Activated naive CD8-positive, alpha-beta T cell treated with anti-CD3 and anti-CD28 coated beads, Interleukin-2, amount 50 U/mL, for 16 hours (primary cell): Measurements from ENCODE around the gene FAM180B.
"Not testable (repeated sequence)": the region's sequence is repeated elsewhere in the genome, so short reads cannot be mapped to it uniquely, and the experiment has no call there.

Experiments used
- DNase-seq: peaks from one replicate; pipeline ENCODE4 v3.0.0-alpha.2; 2020; ENCODE audit warnings: low read depth, low spot score

Gene FAM180B, protein sequence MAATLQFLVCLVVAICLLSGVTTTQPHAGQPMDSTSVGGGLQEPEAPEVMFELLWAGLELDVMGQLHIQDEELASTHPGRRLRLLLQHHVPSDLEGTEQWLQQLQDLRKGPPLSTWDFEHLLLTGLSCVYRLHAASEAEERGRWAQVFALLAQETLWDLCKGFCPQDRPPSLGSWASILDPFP

DNA sequence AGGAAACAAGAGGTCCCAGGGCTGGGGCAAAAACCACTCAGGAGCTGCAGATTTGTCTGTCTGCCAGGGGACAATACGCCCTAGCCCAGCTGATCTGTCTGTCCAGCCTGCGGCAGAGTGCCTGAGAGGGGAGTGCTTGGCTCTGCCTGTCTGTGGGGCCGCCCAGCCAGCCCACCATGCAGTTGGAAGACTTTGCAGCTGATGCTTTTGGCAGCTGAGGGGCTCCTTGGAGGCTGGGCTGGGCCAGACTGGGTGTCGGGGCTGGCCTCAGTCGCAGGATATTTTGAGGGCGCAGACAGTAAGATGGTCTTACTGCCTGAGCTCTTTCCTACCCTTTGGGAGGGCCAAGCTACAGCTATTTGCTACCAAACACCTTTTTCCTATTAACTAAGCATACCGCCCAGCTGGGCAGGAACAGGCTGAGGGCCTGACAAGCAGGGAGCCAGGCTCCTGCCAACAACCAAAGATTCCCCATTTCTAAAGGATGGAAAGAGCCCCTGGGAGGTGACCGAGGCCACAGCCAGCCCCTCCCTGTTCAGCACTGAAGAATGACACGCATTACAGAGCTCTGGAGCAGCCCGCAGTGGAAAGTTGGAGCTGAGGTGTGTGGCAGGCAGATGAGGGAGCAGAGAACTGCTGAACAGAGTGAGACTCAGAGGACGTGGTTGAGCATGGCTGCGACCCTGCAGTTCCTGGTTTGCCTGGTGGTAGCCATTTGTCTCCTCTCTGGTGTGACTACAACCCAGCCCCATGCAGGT lies at the start of gene FAM180B:
Gene FAM180B (plus strand): TSS at position 581 of the 758 bp plus-strand sequence. CDS start 91 bp downstream, at position 672.
- no peak for DNase-seq

DNA sequence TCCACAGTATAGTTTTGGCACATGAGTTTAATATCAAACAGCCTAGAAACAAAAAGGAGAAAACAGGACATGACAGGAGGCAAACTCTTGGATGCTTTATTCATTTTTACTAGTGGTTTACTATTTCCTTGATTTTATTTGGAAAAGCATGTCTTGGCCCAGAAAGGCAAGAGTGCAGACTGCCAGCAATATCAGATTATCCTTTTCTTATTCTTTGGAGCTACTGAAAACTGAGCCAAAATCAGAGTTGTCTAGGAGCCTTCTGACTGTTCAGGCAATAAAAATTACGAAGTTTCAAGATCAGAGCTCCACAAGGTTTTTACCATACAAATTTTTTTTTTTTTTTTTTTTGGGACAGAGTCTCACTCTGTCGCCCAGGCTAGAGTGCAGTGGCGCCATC lies 49.6 kb upstream of the FAM180B start:
- DNase-seq = no peak

DNA sequence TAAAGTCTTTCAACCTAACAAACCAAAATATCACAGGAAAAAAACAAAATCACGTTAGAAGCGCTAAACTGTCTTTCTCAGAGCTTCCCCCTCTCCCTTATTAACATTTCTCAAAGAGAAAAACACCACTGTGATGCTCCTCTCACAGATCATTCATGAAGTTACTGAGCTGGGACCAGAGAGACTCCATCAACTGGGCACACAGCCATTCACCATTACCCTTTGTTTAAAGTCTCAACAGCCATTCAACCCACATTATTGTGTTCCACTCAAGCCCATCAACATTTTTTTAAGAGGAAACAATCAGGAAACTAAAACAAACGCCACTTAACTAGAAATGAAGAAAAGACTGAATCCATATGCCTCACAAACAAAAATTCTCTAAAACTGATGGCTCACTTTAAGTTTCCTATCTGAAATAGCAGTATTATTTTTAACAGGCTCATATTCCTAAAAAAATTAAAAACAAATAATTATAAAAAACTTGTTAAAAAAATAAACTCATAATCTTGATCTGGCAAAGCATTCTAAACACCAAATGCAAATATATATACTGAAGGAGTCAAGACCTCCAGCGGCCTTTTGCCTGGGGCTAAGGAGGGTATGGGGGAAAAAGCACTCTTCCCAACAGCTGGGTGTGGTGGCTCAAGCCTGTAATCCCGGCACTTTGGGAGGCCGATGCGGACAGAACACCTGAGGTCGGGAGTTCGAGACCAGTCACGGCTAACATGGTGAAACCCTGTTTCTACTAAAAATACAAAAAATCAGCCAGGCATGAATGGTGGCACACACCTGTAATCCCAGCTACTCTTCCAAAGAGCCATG lies 47.5 kb upstream of the FAM180B start:
- no peak for DNase-seq

DNA sequence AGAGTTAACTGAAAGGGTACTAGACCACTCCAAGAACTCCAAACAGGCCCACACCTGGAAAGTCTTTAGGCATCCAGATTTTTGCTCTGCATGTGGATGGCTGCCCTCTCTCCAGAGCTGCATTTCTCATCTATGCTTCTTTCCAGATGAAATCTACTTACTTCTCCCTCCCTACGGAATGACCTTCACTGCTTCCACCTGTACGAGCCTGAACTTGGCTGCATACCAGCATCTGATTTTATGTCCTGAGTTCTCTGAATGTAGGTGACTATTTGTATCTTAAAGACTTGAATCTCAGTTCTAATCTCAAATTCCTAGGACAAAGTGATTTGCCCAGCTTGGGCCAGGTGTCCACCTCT lies 46.8 kb upstream of the FAM180B start:
- DNase-seq = no peak

DNA sequence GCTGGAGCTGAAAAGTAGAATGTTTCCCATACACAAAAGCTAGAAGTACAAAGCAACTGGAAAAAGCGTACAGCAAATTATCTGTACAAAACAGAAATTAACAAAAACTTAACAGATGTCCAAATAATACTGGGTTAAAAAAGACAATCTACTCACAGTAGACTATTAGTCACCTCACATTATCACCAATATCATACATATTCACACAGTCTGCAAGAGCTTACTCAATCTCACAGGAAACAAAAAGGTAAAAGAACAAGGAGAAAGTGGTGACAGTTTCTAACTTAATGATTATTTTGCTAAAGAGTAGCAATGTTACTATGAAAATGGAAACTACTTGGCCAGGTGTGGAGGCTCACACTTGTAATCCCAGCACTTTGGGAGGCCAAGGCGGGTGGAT lies 45.4 kb upstream of the FAM180B start:
- DNase-seq = no peak

DNA sequence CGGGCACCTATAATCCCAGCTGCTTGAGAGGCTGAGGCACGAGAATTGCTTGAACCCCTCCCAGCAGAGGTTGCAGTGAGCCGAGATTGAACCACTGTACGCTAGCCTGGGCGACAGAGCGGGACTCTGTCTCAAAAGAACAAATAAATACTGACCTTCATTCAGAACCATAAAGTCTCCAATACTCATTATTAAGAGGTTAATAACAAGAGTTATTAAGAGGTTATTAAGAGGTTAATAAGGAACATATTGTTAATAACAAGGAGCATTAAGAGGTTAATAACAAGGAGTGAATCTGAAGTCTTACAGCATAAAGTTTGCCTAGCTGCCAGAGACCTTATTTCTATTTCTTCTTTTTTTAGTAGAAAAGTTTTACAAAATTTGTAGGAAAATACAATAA lies 41.2 kb upstream of the FAM180B start:
- DNase-seq = no peak

DNA sequence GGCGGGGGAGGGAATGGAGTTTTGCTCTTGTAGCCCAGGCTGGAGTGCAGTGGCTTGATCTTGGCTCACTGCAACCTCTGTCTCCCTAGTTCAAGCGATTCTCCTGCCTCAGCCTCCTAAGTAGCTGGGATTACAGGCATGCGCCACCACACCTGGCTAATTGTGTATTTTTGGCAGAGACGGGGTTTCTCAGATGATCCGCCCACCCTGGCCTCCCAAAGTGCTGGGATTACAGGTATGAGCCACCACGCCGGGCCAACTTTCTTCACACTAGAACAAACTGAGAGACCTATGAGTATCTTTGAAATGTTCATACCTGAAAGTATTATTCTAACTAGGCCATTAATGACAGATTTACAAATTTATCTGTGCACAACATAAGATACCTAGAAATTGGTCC lies 40.2 kb upstream of the FAM180B start:
- DNase-seq = not testable (repeated sequence)

DNA sequence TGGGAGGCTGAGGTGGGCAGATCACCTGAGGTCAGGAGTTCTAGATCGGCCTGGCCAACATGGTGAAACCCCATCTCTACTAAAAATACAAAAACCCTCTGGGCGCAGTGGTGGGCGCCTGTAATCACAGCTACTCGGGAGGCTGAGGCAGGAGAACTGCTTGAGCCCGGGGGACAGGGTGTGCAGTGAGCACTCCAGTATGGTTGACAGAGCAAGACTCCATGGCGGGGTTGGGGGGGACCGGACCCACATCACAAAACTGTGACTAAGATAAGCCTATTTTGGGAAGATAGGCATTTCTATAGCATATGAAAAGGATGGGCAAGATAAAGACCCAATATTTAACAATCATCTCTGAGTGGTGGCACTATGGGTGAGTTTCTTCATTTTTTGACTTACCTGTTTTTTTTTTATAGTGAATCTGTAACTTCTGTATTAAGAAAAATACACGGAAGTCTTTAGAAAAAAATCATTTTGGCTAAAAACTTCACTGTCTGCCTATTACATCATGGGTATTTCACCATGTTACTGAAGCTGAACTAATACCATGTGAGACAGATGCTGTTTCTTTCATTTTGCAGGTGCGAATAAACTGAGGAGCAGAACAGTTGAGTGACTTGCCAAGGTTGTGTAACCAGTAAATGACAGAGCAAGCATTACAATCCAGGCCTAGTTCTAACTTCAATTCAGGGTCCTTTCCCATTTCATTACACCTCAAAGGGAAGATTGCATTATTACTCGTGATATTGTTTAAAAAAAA lies 36.0 kb upstream of the FAM180B start:
- DNase-seq = no peak

DNA sequence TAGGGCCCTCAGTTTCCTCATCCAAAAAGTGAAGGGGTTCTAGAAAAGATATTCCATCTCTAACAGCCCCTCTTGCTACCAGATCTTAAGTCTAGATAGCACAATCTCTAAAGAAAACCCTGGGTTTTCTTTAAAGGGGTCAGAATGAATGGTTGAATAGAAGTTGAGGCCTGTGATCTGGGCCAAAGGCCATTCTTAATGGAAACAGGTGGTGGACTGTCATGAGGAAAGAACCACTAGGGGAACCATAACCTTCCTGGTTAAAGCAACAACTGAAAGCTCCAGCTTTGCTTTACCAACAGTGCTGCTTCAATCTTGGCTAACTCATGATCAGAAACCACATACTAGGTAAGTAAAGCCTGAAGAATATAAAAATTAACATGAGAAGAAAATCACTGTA lies 35.4 kb upstream of the FAM180B start:
- DNase-seq = no peak

DNA sequence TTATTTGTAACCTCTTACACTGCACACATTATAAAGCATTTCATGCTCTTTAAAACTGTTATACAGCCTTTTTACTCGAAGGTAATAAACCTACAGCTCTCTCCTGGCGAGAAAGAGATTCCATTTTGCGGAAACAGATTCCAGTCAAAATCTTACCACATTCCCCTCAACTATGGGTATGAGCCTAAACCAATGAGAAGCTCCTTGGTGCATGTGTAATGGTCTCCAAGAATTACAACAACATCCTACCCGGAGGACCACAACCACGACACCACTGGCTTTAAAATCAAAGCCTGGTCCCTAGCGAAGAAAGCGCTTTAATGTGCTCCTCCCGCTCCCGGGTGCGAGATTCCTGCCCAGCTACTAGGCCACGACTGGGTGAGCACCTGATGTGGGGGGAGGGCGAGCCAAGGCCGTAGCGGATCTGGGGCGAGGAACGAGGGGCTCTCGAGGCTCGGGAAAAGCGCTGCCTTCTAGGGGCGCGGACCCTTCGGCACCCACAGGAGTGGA lies 34.4 kb upstream of the FAM180B start:
- DNase-seq = no peak

DNA sequence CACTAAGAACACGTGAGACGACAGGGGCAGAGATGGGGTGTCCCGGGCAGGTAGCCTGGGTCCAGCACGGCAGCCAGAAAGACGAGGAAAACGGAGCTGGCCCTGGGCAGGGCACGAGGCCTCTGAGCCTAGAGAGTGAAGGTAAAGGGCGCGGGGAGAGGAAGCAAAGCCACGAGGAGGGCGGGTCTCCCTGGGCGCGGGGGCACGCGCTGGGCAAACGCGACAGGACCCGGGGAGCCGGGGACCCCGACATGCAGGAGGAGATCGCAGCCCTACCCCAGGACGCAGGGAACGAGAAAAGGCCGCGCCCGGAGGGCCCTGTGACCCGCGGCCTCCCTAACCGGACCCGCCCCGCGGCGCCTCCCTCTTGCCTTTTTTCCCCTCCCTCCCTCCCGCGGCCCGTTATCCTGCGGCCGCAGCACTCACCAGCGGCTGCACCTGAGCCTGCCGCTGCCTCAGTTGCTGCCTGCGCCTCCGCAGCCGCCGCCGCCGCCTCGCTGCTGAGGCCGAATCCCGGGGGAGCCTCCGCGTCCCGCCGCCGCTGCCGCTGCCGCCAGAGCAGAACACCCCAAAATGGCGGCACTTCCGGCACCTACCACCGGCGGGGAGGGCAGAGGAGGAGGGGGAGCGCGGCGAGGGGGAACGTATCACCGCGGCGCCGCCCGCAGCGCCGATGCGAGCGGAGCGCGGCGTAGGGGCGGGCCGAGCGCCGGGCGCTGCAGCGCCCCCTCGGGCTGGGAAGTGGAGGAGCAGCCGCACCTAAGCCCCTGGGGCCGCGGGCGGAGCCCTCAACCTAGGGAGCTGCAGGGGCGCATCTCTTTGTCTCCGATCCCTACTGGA lies 33.7 kb upstream of the FAM180B start, which contains the start of gene CELF1:
Gene CELF1 (minus strand): TSS at position 567 of the 840 bp plus-strand sequence. CDS start 53,609 bp downstream, outside the sequence.
- DNase-seq = peak; percentile 87

DNA sequence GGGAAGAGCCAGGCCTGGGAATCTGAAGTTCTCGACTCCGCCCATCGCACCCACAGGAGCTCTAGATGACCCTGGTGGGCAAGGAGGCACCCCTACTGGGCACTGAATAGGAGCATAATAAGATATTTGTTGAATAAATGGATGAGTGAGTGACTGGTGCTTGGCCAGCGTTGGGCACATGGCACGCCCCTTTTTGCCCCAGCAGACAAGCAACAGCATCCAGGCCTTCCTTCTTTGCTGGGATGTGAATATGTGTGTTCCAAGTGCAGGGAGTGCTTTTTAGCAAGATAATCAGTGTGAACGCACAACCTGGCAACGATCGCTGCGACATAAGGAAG lies 33.1 kb upstream of the FAM180B start:
- no peak for DNase-seq

DNA sequence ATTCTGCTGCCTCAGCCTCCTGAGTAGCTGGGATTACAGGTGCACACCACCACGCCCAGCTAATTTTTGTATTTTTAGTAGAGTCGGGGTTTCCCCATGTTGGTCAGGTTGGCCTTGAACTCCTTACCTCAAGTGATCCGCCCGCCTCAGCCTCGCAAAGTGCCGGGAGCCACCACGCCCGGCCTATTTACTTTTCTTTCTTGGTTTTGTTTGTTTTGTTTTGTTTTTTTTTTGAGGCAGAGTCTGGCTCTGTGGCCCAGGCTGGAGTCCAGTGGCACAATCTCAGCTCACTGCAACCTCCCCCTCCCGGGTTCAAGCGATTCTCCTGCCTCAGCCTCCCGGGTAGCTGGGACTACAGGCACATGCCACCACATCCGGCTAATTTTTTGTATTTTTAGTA lies 29.5 kb upstream of the FAM180B start:
- DNase-seq = not testable (repeated sequence)

DNA sequence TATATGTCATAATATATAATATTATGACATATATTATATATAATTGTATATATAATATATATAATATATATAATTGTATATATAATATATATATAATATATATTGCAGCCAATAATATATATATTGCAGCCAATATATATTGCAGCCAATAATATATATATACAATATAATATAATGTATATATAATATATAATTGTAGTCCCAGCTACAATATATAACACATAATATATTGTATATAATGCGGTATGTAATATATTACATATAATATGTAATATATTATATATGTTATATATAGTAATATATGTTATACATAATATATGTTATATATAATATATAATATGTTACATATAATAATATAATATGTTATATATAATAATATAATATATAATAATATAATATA lies 27.8 kb upstream of the FAM180B start:
- no peak for DNase-seq

DNA sequence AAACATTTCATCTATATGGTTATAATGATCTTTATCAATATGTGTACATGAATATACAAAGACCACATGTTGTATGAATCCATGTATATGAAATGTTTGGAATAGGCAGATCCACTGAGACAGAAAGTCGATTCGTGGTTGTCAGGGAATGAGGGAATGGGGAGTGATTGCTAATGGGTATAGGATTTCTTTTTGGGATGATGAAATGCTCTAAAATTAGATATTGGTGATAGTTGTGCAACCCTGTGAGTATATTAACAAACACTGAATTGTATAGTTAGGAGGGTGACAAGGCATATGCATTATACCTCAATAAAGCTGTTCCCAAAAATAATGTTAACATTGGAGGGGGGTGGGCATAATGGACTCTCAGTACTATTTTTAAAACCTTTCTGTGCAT lies 26.1 kb upstream of the FAM180B start:
- no peak for DNase-seq

DNA sequence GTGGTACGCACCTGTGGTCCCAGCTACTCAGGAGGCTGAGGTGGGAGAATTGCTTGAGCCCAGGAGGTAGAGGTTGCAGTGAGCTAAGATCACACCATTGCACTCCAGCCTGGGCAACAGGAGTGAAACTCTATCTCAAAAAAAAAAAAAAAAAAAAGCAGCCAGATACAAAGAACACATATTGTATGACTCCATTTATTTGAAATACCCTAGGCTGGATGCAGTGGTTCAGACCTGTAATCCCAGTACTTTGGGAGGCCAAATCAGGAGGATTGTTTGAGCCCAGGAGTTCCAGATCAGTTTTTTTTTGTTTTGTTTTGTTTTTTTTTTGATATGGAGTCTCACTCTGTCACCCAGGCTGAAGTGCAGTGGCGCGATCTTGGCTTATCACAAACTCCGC lies 24.1 kb upstream of the FAM180B start:
- not testable (repeated sequence) for DNase-seq

DNA sequence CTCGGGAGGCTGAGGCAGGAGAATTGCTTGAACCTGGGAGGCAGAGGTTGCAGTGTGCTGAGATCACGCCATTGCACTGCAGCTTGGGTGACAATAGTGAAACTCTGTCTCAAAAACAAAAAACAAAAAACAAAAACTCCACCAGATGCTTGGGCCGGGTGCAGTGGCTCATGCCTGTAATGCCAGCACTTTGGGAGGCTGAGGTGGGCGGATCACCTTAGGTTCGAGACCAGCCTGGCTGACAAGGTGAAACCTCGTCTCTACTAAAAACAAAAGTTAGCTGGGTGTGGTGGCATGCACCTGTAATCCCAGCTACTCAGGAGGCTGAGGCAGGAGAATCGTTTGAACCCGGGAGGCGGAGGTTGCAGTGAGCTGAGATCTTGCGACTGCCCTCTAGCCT lies 22.1 kb upstream of the FAM180B start:
- DNase-seq = not testable (repeated sequence)

DNA sequence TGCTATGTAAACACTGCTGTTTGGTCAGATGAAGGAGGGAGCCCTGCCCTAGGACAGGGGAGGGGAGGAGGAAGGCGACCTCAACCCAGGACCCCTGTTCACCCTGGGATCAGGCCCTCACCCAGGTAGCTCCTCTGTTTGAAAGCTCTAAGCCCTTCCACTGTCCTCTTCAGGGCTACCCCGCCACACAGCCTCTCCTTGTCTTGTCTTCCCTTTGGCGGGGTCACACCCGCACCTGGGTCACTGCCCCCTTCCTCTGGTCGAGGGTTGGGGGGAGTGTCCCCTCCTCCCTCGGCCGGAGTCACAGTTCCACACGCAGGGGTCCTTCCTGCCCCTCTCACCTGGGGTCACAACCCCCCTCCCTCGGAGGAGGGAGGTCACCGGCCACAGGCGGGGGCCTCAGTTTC lies 21.5 kb upstream of the FAM180B start:
- DNase-seq = no peak

DNA sequence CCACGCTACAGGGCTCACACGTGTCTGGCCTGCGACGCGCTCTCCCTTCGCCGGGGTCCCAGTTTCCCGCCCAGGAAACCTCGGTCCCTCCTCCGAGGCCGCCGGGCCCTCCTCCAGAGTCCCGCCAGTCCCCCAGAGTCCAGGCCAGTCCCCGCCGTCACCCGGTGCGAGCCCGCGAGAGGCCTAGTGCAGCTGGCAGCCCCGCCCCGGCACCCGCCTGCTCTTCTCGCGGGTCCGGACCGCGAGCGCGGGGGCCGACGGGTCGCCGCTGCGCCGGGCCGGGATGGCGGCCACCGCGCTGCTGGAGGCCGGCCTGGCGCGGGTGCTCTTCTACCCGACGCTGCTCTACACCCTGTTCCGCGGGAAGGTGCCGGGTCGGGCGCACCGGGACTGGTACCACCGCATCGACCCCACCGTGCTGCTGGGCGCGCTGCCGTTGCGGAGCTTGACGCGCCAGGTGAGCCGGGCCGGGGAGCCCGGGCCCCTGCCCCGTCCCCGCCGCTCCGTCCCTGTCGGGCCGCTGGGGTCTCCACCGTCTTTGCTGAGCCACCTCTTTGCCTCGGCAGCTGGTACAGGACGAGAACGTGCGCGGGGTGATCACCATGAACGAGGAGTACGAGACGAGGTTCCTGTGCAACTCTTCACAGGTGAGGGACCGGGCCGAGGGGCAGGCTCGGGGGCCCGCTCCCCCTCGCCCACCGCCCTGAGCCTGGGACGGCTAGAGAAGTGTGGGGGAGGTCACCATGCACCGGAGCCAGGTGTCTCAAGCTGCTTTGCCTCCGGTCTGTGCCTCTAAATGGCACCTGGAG lies 20.9 kb upstream of the FAM180B start, which contains the start of gene PTPMT1:
Gene PTPMT1 (plus strand): TSS at position 260 of the 809 bp plus-strand sequence. CDS start 24 bp downstream, at position 284.
- peak; percentile 16 for DNase-seq
